ENCODE data around the gene KL. TPM values are rescaled to one million over a fixed set of nuclear protein-coding genes. Genes with fewer than 3 reads are reported as not detected.

KL gene
- polyA plus RNA-seq, 2 of the 4 experiments (the other 2 are of a cell fraction), result 0.01 TPM; not detected in 1

- Histone ChIP-seq H3K9me3 (no peaks in the 10 kb centered on the region), H3K4me1 (no peaks in the 10 kb centered on the region), H3K4me2 (no peak overlapping the region), H3K4me3 (no peak overlapping the region), H3K27ac (no peak overlapping the region)
- no peak for TF ChIP-seq ZFP36 (IDR thresholded peaks at IDR 0.05; ENCODE audit: borderline replicate concordance, partially characterized antibody)
- no peak for TF ChIP-seq CHD2 (IDR thresholded peaks at IDR 0.05; ENCODE audit: low read length, partially characterized antibody)
- no peak for TF ChIP-seq NPAS2 (CRISPR knock-in tag; IDR thresholded peaks at IDR 0.05; ENCODE audit: borderline replicate concordance)
- TF ChIP-seq, protein P1, sequence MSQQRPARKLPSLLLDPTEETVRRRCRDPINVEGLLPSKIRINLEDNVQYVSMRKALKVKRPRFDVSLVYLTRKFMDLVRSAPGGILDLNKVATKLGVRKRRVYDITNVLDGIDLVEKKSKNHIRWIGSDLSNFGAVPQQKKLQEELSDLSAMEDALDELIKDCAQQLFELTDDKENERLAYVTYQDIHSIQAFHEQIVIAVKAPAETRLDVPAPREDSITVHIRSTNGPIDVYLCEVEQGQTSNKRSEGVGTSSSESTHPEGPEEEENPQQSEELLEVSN (IDR thresholded peaks at IDR 0.05; ENCODE audit: borderline replicate concordance, low read depth), result no peak
- TF ChIP-seq PHF8 (IDR thresholded peaks at IDR 0.05; ENCODE audit: borderline replicate concordance, low read depth), result no peak
- no peak for TF ChIP-seq CBX2 (IDR thresholded peaks at IDR 0.05; ENCODE audit: borderline replicate concordance, low read depth)
- no peak for TF ChIP-seq GATA3 (IDR thresholded peaks at IDR 0.05; ENCODE audit: borderline replicate concordance)
- no peak for TF ChIP-seq EP300 (IDR thresholded peaks at IDR 0.05)
- no peak for TF ChIP-seq MAFK (IDR thresholded peaks at IDR 0.05; ENCODE audit: partially characterized antibody)
- TF ChIP-seq FOXS1 (CRISPR knock-in tag; IDR thresholded peaks at IDR 0.05), result no peak
- TF ChIP-seq USF2 (IDR thresholded peaks at IDR 0.05), result no peak
- TF ChIP-seq, protein P2, sequence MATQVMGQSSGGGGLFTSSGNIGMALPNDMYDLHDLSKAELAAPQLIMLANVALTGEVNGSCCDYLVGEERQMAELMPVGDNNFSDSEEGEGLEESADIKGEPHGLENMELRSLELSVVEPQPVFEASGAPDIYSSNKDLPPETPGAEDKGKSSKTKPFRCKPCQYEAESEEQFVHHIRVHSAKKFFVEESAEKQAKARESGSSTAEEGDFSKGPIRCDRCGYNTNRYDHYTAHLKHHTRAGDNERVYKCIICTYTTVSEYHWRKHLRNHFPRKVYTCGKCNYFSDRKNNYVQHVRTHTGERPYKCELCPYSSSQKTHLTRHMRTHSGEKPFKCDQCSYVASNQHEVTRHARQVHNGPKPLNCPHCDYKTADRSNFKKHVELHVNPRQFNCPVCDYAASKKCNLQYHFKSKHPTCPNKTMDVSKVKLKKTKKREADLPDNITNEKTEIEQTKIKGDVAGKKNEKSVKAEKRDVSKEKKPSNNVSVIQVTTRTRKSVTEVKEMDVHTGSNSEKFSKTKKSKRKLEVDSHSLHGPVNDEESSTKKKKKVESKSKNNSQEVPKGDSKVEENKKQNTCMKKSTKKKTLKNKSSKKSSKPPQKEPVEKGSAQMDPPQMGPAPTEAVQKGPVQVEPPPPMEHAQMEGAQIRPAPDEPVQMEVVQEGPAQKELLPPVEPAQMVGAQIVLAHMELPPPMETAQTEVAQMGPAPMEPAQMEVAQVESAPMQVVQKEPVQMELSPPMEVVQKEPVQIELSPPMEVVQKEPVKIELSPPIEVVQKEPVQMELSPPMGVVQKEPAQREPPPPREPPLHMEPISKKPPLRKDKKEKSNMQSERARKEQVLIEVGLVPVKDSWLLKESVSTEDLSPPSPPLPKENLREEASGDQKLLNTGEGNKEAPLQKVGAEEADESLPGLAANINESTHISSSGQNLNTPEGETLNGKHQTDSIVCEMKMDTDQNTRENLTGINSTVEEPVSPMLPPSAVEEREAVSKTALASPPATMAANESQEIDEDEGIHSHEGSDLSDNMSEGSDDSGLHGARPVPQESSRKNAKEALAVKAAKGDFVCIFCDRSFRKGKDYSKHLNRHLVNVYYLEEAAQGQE (IDR thresholded peaks at IDR 0.05), result no peak
- no peak for TF ChIP-seq RNF2 (IDR thresholded peaks at IDR 0.05; ENCODE audit: borderline replicate concordance, low read depth)
- TF ChIP-seq NR3C1 (IDR thresholded peaks at IDR 0.05), result no peak
- TF ChIP-seq, protein P3, sequence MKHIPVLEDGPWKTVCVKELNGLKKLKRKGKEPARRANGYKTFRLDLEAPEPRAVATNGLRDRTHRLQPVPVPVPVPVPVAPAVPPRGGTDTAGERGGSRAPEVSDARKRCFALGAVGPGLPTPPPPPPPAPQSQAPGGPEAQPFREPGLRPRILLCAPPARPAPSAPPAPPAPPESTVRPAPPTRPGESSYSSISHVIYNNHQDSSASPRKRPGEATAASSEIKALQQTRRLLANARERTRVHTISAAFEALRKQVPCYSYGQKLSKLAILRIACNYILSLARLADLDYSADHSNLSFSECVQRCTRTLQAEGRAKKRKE (CRISPR knock-in tag; IDR thresholded peaks at IDR 0.05; ENCODE audit: low read depth), result no peak
- TF ChIP-seq RCOR1 (IDR thresholded peaks at IDR 0.05; ENCODE audit: low read depth, low read length), result no peak
- TF ChIP-seq CTCF (IDR thresholded peaks at IDR 0.05), result no peak
- no peak for TF ChIP-seq MAZ (IDR thresholded peaks at IDR 0.05; ENCODE audit: borderline replicate concordance, low read depth, low read length)
- WGBS (ENCODE audit: missing lambda C conversion rate), result 85% methylated on average over 6 of the region's 9 CpGs
- ATAC-seq (no peak), DNase-seq (ENCODE audit: low read depth in 1 of 2, low spot score in 1 of 2) (no peak), FAIRE-seq (no peak)
- CTCF ChIA-PET, result no interaction called here
- POLR2A ChIA-PET, result no interaction called here
These were observed 89.3 kb downstream of the KL start for GRCh38 chr13:33105387-33106005.

Measured in A549 (cell line).